ENCODE results near the gene BLOC1S2.

DNA sequence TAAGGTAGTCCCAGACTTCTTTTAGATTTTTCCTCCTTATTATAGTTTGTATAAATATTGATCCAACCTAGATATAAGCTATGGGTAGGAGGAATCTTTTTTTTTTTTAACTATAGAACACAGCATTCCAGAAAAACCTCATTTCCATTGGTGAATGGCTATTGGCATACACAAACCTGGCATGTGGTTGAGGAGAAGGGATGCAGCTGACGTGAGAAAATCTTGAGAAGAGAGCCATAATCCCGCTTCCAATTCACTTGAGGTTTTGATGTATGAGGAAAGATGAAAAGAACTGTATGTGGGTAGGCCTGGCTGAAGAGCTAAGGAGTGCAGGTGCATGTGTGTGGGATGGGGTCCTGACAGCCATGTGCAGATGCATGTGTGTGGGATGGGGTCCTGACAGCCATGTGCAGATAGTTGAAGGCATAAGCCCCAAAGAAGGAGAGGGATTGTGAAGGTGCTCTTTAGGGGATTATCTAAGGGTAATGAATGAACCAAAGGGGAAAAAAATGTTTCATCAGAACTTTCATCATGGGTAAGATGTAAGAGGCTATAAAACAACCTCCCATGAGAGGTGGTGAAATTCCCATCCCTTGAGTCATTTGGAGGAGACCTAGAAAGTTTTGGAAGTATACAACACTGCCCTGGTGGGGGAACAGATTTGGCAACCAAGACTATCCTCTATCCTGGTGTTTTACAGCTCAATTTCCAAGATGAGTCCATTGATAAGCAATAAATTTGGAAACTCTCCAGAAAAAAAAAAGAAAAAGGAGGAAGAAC lies 47.4 kb upstream of the BLOC1S2 start:
- TF ChIP-seq YY1 (IDR thresholded peaks at IDR 0.05; ENCODE audit: insufficient read depth, insufficient read length) (no peak), ZNF274 (IDR thresholded peaks at IDR 0.05; ENCODE audit: low read depth, low read length) (no peak)

Data from NT2/D1 (cell line).